GM18909 (cell line): Measurements from ENCODE around the gene VDR.

ENCODE experiments used
- ATAC-seq: cut with Tn5 transposase; IDR thresholded peaks from one replicate; pipeline ENCODE4 v1.9.1; 2021; ENCODE audit warnings: mild to moderate bottlenecking; ENCODE audit not compliant: unreplicated experiment, poor library complexity

The VDR gene

DNA sequence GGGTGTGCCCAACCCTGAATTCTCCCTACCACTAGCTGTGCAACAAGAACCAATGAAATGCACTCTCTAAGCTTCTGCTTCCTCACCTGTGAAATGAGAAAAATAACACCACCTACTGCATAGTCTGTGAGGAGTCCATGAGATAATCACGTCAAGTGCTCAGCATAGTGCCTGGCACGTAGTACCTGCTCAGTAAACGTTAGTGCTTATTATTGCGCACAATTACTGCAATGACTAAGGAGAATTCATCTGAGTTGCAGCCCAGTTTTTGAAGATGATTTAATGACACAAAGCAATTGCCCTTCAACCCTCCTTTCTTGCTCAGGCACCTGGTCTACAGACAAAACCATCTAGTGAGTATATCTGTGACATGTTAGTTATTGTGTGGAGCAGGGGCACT, 8.8 kb downstream of the VDR start:
- no peak for ATAC-seq

GRCh38 chr12:47894652-47895051, 10.1 kb downstream of the VDR start:
- ATAC-seq: no peak

DNA sequence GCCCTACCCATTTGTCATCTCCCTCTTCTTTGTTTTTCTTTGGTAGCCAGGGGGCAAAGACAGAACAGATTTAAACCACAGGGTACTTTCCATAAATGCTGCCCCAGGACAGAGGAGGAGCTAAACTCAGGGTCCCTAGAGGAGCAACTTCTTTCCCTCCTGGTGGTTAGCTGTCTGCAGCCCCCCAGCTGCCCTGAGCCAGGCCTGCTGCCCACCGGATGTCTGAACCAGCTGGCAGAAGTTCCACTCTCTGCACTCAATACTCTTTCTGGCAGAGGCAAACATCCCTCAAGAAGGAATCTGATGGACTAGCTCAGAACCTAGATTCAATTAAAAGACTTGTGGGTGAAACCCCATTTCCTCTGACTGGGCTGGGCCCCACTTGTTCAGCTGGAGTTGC, 10.7 kb downstream of the VDR start:
- peak; percentile 65 for ATAC-seq

GRCh38 chr12:47892819-47893218, 12.0 kb downstream of the VDR start:
- ATAC-seq: no peak

GRCh38 chr12:47891356-47891755, 13.4 kb downstream of the VDR start:
- ATAC-seq: no peak

DNA sequence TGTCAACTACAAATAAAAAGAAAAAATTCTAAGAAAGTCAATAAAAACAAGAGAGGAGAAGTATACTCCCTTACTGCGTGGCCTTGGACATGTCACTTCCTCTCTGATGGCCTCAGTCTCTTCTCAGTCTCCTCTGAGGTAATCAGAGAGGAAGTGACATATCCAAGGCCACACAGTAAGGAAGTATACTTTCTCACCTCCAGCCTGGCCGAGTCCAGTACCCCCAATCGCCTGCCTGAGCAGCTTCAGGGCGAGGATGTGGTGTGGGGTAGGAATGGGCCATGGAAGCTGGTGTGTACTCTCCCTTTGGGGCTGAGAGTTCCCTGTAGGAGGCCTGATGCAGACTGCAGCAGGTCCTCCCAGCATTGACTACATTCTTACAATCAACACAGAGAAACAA, 15.8 kb downstream of the VDR start:
- peak; percentile 55 for ATAC-seq

GRCh38 chr12:47888153-47888819, 16.5 kb downstream of the VDR start:
- no peak for ATAC-seq

DNA sequence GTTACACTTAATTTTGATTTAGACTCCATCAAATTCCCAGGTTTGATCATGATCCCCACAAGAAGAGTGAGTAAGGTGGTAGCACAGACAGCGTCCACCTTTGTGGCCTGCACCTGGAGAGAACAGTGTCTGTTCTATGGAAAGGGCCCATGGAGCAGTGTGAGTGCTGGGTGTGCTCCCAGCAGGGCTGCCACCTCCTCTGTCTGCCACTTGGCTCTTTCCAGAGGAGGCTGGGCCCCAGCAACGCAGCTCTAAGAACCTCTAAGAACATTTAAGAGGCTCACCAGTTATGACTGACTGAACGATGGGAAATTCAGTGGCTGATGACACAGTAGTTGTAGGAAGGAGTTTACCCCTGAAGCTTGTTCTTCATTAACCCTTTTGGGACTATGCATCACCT, 17.3 kb downstream of the VDR start:
- no peak for ATAC-seq

- no peak for ATAC-seq
Observed at GRCh38 chr12:47886510-47887240, 18.1 kb downstream of the VDR start.

DNA sequence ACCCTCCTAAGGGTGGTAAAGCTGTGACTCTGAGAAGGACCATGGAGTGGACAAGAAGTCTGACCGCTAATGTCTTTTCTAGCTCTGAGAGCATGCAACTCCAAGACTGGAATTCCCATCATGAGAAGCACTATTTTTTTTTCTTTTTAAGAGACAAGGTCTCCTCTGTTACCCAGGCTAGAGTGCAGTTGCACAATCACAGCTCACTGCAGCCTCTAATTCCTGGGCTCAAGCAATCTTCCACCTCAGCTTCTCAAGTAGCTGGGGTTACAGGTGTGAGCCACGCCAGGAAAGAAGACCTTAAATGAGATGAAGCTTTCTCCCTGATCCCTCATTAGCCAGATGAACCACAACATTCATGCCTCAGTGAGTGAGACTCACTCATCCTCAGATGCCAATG, 19.2 kb downstream of the VDR start:
- ATAC-seq: no peak

GRCh38 chr12:47885012-47885501, 19.7 kb downstream of the VDR start:
- peak; percentile 46 for ATAC-seq

GRCh38 chr12:47884501-47884900, 20.3 kb downstream of the VDR start:
- ATAC-seq: no peak

- ATAC-seq: no peak
Observed at GRCh38 chr12:47883663-47884195, 21.1 kb downstream of the VDR start.

GRCh38 chr12:47882781-47883546, 21.8 kb downstream of the VDR start:
- ATAC-seq: peak; percentile 85

DNA sequence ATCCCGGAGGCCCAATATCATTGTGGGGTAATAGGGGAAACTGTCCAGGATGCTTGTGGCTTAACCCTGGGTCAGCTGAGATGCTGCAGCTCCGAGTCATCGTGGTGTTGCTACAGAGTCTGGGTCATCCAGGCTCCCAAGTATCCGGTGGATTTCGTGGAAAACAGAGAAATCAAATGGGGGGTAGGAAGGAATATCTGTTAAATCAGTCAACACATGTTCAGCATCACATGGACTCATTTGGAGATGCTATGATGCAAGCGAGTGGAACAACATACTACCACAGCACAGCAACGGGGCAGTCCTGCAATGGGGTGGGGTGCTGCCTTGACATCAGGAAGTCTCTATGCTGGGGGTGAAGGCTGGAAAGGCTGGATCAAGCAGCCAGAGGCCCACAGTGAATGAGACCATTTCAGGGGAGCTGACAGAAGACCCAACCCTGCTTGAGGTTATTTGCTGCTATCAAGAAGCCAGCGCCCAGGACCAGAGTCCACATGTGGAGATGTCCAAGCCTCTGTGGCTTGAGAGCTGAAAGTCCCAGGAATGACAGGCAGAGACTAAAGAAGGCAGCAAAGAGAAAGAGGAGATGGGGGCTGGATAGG, 22.9 kb downstream of the VDR start:
- ATAC-seq: no peak

- no peak for ATAC-seq
Observed at GRCh38 chr12:47881051-47881450, 23.7 kb downstream of the VDR start.

DNA sequence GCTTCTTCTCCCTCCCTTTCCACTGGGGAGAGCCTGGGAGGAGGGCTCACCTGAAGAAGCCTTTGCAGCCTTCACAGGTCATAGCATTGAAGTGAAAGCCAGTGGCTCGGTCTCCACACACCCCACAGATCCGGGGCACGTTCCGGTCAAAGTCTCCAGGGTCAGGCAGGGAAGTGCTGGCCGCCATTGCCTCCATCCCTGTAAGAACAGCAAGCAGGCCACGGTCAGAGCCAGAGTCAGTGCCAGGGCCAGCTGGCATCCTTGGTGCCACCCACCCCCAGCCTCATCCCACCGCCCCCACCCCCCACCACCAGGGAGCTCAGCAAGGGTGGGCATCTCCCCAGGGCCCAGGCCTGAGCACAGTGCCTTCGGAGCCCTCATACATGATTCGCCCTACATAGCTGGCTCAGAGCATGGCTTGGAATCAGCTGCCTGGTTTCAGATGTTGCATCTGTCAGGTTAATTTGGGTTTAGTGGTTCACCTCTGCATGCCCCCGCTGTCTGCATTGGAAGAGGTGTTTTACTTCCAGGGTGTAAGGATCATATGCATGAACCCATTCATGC, 25.8 kb downstream of the VDR start:
- ATAC-seq: no peak

- ATAC-seq: no peak
Observed at GRCh38 chr12:47878293-47878917, 26.4 kb downstream of the VDR start.

GRCh38 chr12:47877081-47877480, 27.7 kb downstream of the VDR start:
- no peak for ATAC-seq
